Pancreas (tissue), 10 donors: ENCODE results near the gene GRK2. TPM values are rescaled to one million over a fixed set of nuclear protein-coding genes. Genes with fewer than 3 reads are reported as not detected.

Experiments used
- ATAC-seq, 4 donors: fragments of 200-7000 bp; cut with Tn5 transposase; one replicate each; pipeline versions ENCODE4 v1.8.0 to v1.9.1; 2020; ENCODE audit warnings: mild to moderate bottlenecking in 4 of 4, moderate library complexity in 4 of 4
- DNase-seq, 6 donors: peaks; one replicate each; pipeline ENCODE4 v3.0.0-alpha.2; 2020
- FAIRE-seq: peaks from 2 replicates; lab custom pipeline; 2012; peaks lifted over from hg19 to GRCh38; lab: Jason Lieb, UNC
- H3K27ac ChIP-seq, 4 donors: fragments of 200-600 bp; sonication (generic); 1 replicate in 3 of 4; 2 replicates in 1 of 4; pipeline versions ENCODE4 v1.5.0 to v1.8.0; 2020
- H3K27me3 ChIP-seq, 4 donors: fragments of 200-600 bp; one replicate each; pipeline ENCODE4 v1.8.0; 2021
- H3K36me3 ChIP-seq, 3 donors: fragments of 200-600 bp; sonication (generic) in 1 of 3; one replicate each; pipeline versions ENCODE4 v1.5.0 to v1.8.0; 2020 to 2021
- H3K4me1 ChIP-seq, 3 donors: fragments of 200-600 bp; one replicate each; pipeline ENCODE4 v1.8.0; 2021
- H3K4me3 ChIP-seq, 4 donors: fragments of 200-600 bp; sonication (generic) in 2 of 4; one replicate each; pipeline versions ENCODE4 v1.5.0 to v1.8.0; 2020 to 2021
- H3K9me3 ChIP-seq, 4 donors: fragments of 200-600 bp; one replicate each; pipeline ENCODE4 v1.8.0; 2021
- CTCF ChIP-seq, 4 donors: fragments of 200-600 bp; sonication (generic) in 3 of 4; IDR thresholded peaks; one replicate each; pipeline versions ENCODE4 v1.5.0 to v1.8.0; 2021; ENCODE audit warnings: antibody characterized with exemption in 4 of 4
- WGBS, 2 donors: extraction: QIAGEN DNeasy Blood & Tissue Kit; methylation state at CpG; one replicate each; pipeline ENCODE4 v1.1.7; 2013; 5-methylcytosine and 5-hydroxymethylcytosine counted together
- intact Hi-C, 3 donors: fragments of 100-400 bp; cut with DNase I; formaldehyde crosslinking; loops; one replicate each; pipeline versions ENCODE4 v1.11.1 to v1.14.2; 2022
- polyA plus RNA-seq, 2 donors: library from polyadenylated mRNA; stranded (reverse); fragments of 200-250 nt; gene quantifications; one replicate each; pipeline ENCODE4 v1.2.3, GENCODE V29; 2013
- total RNA-seq, 6 donors: library from RNA; stranded (reverse); fragmentation: NEBNext Ultra II Directional in 4 of 6; extraction: Animal tissue kit (Norgen Biotek cat#: 25700) in 4 of 6; gene quantifications; one replicate each; pipeline versions ENCODE4 v1.2.1 to v1.2.4, GENCODE V29; 2021 to 2023
- donor health status: healthy with polysubstance abuse.
- donor health status: DM: no; HTN: no; CAD: no; lungs with moderate emphysema.
- donor health status: DM: no; HTN: no; CAD: no.
- donor health status: control.
- donor health status: control.
- donor health status: Bipolar disorder and iron deficiency.
- donor health status: DM: yes; HTN: yes; CAD: no.
- donor health status: DM: no; HTN: no; CAD: no.
- donor health status: DM: no; HTN: no; CAD: no.
- donor health status: DM: yes; HTN: yes; CAD: no.

The GRK2 gene
- total and polyA plus RNA-seq, 8 donors: 19.1 to 60.6 (median 24.2) TPM

- ATAC-seq: no peak
- TF ChIP-seq CTCF (IDR thresholded peaks at IDR 0.05): no peak
- Histone ChIP-seq H3K36me3 (peaks cover 4 to 65% (median 46%) of the 10 kb centered on the region in 3 donors), H3K27ac (peak overlapping the region in 2 of 4 donors; percentile 15 to 22), H3K4me3 (no peak overlapping the region), H3K27me3 (no peaks in the 10 kb centered on the region), H3K9me3 (no peaks in the 10 kb centered on the region), H3K4me1 (peaks cover 0 to 2% (median 0%) of the 10 kb centered on the region in 3 donors)
- FAIRE-seq: no peak
- 89 to 91% methylated on average over 20 of the region's 20 CpGs for WGBS, 2 donors
- intact Hi-C loops: no loop called here
- peak in 3 of 6 donors; percentile 25 to 68 (median 44) for DNase-seq
These were observed 16.0 kb downstream of the GRK2 start for GRCh38 chr11:67282155-67282875.

GRCh38 chr11:67282876-67283371, 16.7 kb downstream of the GRK2 start:
- FAIRE-seq (no peak), DNase-seq (peak in 1 of 6 donors; percentile 51), ATAC-seq (no peak)
- no peak for TF ChIP-seq CTCF (IDR thresholded peaks at IDR 0.05)
- Histone ChIP-seq H3K27ac (peak overlapping the region in 2 of 4 donors; percentile 15 to 22), H3K9me3 (no peaks in the 10 kb centered on the region), H3K27me3 (no peaks in the 10 kb centered on the region), H3K36me3 (peaks cover 4 to 65% (median 46%) of the 10 kb centered on the region in 3 donors), H3K4me1 (peaks cover 3 to 8% (median 3%) of the 10 kb centered on the region in 3 donors), H3K4me3 (no peak overlapping the region)
- intact Hi-C loops: no loop called here
- WGBS, 2 donors: 93 to 94% methylated on average over 10 to 11 of the region's 11 CpGs

DNA sequence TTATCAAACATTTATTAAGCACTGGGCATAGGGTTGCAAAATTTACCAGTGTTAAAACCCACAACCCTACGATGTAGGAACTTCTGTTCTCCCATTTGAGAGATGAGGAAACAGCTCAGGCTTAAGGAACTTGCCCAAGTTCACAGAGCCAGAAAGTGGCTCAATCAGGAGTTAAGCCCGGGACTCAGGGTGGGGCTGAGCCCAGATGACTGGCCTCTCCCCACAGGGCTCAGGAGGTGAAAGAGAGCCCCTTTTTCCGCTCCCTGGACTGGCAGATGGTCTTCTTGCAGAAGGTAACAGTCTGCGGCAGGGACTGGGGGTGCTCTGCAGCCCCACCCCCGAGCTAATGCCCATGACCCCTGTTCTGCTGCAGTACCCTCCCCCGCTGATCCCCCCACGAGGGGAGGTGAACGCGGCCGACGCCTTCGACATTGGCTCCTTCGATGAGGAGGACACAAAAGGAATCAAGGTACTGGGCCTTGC, 17.2 kb downstream of the GRK2 start:
- Histone ChIP-seq H3K4me1 (peaks cover 6 to 12% (median 9%) of the 10 kb centered on the region in 3 donors), H3K4me3 (no peak overlapping the region), H3K9me3 (no peaks in the 10 kb centered on the region), H3K36me3 (peaks cover 4 to 65% (median 46%) of the 10 kb centered on the region in 3 donors), H3K27me3 (no peaks in the 10 kb centered on the region), H3K27ac (peak overlapping the region in 1 of 4 donors; percentile 36)
- intact Hi-C loops: no loop called here
- WGBS, 2 donors: 86 to 92% methylated on average over 13 of the region's 13 CpGs
- ATAC-seq (peak in 2 of 4 donors; percentile 9 to 14), DNase-seq (peak in 1 of 6 donors; percentile 61), FAIRE-seq (no peak)
- no peak for TF ChIP-seq CTCF (IDR thresholded peaks at IDR 0.05)

DNA sequence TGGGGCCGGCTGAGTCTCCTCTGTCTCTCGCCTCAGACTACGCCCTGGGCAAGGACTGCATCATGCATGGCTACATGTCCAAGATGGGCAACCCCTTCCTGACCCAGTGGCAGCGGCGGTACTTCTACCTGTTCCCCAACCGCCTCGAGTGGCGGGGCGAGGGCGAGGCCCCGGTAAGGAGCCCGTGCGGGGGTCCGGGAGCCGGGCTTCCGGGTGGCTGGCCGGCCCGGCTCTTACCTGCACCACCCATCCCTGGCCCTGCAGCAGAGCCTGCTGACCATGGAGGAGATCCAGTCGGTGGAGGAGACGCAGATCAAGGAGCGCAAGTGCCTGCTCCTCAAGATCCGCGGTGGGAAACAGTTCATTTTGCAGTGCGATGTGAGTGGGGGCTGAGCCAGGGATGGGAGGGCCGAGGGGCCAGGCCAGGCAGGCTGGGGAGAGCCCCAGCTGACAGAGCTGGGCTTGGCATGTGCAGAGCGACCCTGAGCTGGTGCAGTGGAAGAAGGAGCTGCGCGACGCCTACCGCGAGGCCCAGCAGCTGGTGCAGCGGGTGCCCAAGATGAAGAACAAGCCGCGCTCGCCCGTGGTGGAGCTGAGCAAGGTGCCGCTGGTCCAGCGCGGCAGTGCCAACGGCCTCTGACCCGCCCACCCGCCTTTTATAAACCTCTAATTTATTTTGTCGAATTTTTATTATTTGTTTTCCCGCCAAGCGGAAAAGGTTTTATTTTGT, 18.7 kb downstream of the GRK2 start:
- Histone ChIP-seq H3K36me3 (peaks cover 4 to 54% (median 44%) of the 10 kb centered on the region in 3 donors), H3K4me3 (no peak overlapping the region), H3K27ac (peak overlapping the region in 1 of 4 donors; percentile 94), H3K4me1 (peaks cover 6 to 12% (median 9%) of the 10 kb centered on the region in 3 donors), H3K9me3 (no peaks in the 10 kb centered on the region), H3K27me3 (no peaks in the 10 kb centered on the region)
- intact Hi-C loops: no loop called here
- WGBS, 2 donors: 90 to 92% methylated on average over 45 of the region's 45 CpGs
- DNase-seq: peak in 2 of 6 donors; percentile 33 to 64
- no peak for FAIRE-seq
- no peak for TF ChIP-seq CTCF (IDR thresholded peaks at IDR 0.05)
- ATAC-seq: no peak
